ENCODE measurements around the gene SH2D2A. TPM values are rescaled to one million over a fixed set of nuclear protein-coding genes. Genes with fewer than 3 reads are reported as not detected.

The SH2D2A gene
- total and polyA plus RNA-seq, 9 of the 15 experiments (the other 6 are each of a cell fraction or from before 2014, with no cell fraction given) = 0.89 to 33.6 (median 6.9) TPM

DNA sequence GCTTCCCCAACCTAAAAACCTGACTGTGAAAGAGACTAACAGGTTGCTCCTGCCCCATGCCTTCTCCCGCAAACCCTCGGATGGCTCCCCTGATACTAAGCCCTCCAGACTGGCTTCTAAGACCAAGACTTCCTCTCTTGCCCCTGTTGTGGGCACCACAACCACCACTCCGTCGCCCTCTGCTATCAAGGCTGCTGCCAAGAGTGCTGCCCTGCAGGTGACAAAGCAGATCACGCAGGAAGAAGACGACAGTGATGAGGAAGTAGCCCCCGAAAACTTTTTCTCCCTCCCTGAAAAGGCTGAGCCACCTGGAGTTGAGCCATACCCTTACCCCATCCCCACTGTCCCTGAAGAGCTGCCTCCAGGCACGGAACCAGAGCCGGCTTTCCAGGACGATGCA, 30.0 kb downstream of the SH2D2A start (continued):
- TF ChIP-seq E2F5 (CRISPR knock-in tag; IDR thresholded peaks at IDR 0.05) (no peak), MCM7 (IDR thresholded peaks at IDR 0.05) (no peak), SNRNP70 (optimal IDR thresholded peaks at IDR 0.05; ENCODE audit: low read depth, low read length) (no peak), ATF1 (CRISPR knock-in tag; IDR thresholded peaks at IDR 0.05) (no peak), ATF1 (tag; IDR thresholded peaks at IDR 0.05) (no peak), MLX (CRISPR knock-in tag; conservative IDR thresholded peaks at IDR 0.05) (no peak)
- TF ChIP-seq, protein P1, sequence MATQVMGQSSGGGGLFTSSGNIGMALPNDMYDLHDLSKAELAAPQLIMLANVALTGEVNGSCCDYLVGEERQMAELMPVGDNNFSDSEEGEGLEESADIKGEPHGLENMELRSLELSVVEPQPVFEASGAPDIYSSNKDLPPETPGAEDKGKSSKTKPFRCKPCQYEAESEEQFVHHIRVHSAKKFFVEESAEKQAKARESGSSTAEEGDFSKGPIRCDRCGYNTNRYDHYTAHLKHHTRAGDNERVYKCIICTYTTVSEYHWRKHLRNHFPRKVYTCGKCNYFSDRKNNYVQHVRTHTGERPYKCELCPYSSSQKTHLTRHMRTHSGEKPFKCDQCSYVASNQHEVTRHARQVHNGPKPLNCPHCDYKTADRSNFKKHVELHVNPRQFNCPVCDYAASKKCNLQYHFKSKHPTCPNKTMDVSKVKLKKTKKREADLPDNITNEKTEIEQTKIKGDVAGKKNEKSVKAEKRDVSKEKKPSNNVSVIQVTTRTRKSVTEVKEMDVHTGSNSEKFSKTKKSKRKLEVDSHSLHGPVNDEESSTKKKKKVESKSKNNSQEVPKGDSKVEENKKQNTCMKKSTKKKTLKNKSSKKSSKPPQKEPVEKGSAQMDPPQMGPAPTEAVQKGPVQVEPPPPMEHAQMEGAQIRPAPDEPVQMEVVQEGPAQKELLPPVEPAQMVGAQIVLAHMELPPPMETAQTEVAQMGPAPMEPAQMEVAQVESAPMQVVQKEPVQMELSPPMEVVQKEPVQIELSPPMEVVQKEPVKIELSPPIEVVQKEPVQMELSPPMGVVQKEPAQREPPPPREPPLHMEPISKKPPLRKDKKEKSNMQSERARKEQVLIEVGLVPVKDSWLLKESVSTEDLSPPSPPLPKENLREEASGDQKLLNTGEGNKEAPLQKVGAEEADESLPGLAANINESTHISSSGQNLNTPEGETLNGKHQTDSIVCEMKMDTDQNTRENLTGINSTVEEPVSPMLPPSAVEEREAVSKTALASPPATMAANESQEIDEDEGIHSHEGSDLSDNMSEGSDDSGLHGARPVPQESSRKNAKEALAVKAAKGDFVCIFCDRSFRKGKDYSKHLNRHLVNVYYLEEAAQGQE (IDR thresholded peaks at IDR 0.05; ENCODE audit: borderline replicate concordance) = no peak
- TF ChIP-seq, protein P1 (CRISPR knock-in tag; IDR thresholded peaks at IDR 0.05; ENCODE audit: low read depth) = no peak
- TF ChIP-seq, protein P2, sequence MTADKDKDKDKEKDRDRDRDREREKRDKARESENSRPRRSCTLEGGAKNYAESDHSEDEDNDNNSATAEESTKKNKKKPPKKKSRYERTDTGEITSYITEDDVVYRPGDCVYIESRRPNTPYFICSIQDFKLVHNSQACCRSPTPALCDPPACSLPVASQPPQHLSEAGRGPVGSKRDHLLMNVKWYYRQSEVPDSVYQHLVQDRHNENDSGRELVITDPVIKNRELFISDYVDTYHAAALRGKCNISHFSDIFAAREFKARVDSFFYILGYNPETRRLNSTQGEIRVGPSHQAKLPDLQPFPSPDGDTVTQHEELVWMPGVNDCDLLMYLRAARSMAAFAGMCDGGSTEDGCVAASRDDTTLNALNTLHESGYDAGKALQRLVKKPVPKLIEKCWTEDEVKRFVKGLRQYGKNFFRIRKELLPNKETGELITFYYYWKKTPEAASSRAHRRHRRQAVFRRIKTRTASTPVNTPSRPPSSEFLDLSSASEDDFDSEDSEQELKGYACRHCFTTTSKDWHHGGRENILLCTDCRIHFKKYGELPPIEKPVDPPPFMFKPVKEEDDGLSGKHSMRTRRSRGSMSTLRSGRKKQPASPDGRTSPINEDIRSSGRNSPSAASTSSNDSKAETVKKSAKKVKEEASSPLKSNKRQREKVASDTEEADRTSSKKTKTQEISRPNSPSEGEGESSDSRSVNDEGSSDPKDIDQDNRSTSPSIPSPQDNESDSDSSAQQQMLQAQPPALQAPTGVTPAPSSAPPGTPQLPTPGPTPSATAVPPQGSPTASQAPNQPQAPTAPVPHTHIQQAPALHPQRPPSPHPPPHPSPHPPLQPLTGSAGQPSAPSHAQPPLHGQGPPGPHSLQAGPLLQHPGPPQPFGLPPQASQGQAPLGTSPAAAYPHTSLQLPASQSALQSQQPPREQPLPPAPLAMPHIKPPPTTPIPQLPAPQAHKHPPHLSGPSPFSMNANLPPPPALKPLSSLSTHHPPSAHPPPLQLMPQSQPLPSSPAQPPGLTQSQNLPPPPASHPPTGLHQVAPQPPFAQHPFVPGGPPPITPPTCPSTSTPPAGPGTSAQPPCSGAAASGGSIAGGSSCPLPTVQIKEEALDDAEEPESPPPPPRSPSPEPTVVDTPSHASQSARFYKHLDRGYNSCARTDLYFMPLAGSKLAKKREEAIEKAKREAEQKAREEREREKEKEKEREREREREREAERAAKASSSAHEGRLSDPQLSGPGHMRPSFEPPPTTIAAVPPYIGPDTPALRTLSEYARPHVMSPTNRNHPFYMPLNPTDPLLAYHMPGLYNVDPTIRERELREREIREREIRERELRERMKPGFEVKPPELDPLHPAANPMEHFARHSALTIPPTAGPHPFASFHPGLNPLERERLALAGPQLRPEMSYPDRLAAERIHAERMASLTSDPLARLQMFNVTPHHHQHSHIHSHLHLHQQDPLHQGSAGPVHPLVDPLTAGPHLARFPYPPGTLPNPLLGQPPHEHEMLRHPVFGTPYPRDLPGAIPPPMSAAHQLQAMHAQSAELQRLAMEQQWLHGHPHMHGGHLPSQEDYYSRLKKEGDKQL (CRISPR knock-in tag; IDR thresholded peaks at IDR 0.05; ENCODE audit: borderline replicate concordance) = no peak
- TF ChIP-seq, protein P3, sequence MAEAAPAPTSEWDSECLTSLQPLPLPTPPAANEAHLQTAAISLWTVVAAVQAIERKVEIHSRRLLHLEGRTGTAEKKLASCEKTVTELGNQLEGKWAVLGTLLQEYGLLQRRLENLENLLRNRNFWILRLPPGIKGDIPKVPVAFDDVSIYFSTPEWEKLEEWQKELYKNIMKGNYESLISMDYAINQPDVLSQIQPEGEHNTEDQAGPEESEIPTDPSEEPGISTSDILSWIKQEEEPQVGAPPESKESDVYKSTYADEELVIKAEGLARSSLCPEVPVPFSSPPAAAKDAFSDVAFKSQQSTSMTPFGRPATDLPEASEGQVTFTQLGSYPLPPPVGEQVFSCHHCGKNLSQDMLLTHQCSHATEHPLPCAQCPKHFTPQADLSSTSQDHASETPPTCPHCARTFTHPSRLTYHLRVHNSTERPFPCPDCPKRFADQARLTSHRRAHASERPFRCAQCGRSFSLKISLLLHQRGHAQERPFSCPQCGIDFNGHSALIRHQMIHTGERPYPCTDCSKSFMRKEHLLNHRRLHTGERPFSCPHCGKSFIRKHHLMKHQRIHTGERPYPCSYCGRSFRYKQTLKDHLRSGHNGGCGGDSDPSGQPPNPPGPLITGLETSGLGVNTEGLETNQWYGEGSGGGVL (CRISPR knock-in tag; IDR thresholded peaks at IDR 0.05) = no peak

All from K562 (cell line).